Suprapubic skin (tissue), 3 donors: ENCODE measurements around the gene NEU3.

ENCODE experiments used
- POLR2AphosphoS5 ChIP-seq, 3 donors: sonication (generic); formaldehyde crosslinking; IDR thresholded peaks; one replicate each; pipeline ENCODE4 v1.6.1; 2017; ENCODE audit warnings: antibody characterized with exemption in 3 of 3
- TF ChIP-seq, protein P1 (sequence below), 2 donors: fragments of 200-600 bp in 1 of 2; fragments of 450-650 bp in 1 of 2; sonication (generic) in 1 of 2; IDR thresholded peaks; one replicate each; pipeline ENCODE4 v1.5.1; 2016 to 2019; ENCODE audit warnings: antibody characterized with exemption in 2 of 2, mild to moderate bottlenecking in 1 of 2, moderate library complexity in 1 of 2

DNA sequence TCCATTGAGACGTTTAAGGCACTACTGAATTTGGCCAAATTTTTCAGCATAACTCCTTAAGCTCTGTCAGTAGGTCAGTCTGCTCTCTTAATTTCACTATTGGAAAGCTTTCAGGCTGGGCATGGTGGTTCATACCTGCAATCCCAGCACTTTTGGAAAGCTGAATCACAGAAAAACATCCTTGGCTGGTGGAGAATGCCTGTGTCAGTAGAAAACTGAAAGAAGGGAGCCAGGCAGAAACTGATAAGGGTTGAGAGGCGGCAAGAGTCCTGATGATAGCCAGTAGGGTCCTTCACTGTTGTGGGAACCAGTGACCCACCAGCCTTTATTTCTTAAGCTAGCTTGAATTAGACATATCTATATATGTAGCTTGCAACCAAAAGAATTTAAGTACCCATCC, 22.6 kb downstream of the NEU3 start:
- TF ChIP-seq, protein P1, sequence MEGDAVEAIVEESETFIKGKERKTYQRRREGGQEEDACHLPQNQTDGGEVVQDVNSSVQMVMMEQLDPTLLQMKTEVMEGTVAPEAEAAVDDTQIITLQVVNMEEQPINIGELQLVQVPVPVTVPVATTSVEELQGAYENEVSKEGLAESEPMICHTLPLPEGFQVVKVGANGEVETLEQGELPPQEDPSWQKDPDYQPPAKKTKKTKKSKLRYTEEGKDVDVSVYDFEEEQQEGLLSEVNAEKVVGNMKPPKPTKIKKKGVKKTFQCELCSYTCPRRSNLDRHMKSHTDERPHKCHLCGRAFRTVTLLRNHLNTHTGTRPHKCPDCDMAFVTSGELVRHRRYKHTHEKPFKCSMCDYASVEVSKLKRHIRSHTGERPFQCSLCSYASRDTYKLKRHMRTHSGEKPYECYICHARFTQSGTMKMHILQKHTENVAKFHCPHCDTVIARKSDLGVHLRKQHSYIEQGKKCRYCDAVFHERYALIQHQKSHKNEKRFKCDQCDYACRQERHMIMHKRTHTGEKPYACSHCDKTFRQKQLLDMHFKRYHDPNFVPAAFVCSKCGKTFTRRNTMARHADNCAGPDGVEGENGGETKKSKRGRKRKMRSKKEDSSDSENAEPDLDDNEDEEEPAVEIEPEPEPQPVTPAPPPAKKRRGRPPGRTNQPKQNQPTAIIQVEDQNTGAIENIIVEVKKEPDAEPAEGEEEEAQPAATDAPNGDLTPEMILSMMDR (IDR thresholded peaks at IDR 0.05), result no peak
- TF ChIP-seq POLR2AphosphoS5 (IDR thresholded peaks at IDR 0.05), result no peak
